ENCODE data around the gene KRT23.

- TF ChIP-seq, protein P1, sequence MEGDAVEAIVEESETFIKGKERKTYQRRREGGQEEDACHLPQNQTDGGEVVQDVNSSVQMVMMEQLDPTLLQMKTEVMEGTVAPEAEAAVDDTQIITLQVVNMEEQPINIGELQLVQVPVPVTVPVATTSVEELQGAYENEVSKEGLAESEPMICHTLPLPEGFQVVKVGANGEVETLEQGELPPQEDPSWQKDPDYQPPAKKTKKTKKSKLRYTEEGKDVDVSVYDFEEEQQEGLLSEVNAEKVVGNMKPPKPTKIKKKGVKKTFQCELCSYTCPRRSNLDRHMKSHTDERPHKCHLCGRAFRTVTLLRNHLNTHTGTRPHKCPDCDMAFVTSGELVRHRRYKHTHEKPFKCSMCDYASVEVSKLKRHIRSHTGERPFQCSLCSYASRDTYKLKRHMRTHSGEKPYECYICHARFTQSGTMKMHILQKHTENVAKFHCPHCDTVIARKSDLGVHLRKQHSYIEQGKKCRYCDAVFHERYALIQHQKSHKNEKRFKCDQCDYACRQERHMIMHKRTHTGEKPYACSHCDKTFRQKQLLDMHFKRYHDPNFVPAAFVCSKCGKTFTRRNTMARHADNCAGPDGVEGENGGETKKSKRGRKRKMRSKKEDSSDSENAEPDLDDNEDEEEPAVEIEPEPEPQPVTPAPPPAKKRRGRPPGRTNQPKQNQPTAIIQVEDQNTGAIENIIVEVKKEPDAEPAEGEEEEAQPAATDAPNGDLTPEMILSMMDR (IDR thresholded peaks at IDR 0.05 in 2 of 3, conservative IDR thresholded peaks at IDR 0.05 in 1 of 3; ENCODE audit: insufficient read depth in 2 of 3, low read depth in 1 of 3, low read length in 3 of 3), result no peak
- TF ChIP-seq RNF2 (IDR thresholded peaks at IDR 0.05) (no peak), MAZ (CRISPR knock-in tag; conservative IDR thresholded peaks at IDR 0.05 in 1 of 2, IDR thresholded peaks at IDR 0.05 in 1 of 2) (no peak), ETV5 (CRISPR knock-in tag; IDR thresholded peaks at IDR 0.05; ENCODE audit: low read depth) (no peak), HDAC8 (tag; IDR thresholded peaks at IDR 0.05) (no peak), NFIC (IDR thresholded peaks at IDR 0.05) (no peak), BCLAF1 (IDR thresholded peaks at IDR 0.05; ENCODE audit: borderline replicate concordance in 1 of 2, control insufficient read depth in 1 of 2, low read depth in 2 of 2, low read length in 1 of 2) (no peak), NFRKB (IDR thresholded peaks at IDR 0.05; ENCODE audit: low read depth) (no peak), ZNF384 (IDR thresholded peaks at IDR 0.05; ENCODE audit: low read depth, low read length) (no peak)
- TF ChIP-seq, protein P2, sequence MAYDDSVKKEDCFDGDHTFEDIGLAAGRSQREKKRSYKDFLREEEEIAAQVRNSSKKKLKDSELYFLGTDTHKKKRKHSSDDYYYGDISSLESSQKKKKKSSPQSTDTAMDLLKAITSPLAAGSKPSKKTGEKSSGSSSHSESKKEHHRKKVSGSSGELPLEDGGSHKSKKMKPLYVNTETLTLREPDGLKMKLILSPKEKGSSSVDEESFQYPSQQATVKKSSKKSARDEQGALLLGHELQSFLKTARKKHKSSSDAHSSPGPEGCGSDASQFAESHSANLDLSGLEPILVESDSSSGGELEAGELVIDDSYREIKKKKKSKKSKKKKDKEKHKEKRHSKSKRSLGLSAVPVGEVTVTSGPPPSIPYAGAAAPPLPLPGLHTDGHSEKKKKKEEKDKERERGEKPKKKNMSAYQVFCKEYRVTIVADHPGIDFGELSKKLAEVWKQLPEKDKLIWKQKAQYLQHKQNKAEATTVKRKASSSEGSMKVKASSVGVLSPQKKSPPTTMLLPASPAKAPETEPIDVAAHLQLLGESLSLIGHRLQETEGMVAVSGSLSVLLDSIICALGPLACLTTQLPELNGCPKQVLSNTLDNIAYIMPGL (CRISPR knock-in tag; IDR thresholded peaks at IDR 0.05), result no peak
These were observed 32.1 kb downstream of the KRT23 start for GRCh38 chr17:40905370-40905769.

All from K562 (cell line).